Lung (tissue), 12 donors: ENCODE data around the gene ATP5ME. TPM values are rescaled to one million over a fixed set of nuclear protein-coding genes. Genes with fewer than 3 reads are reported as not detected.

Experiments
- ATAC-seq: fragments of 200-7000 bp; cut with Tn5 transposase; one replicate; pipeline ENCODE4 v1.9.1; 2020; ENCODE audit warnings: moderate number of reproducible peaks; ENCODE audit not compliant: insufficient read depth, low FRiP score
- DNase-seq, 3 donors: peaks; one replicate each; pipeline ENCODE4 v3.0.0-alpha.2; 2013 to 2017
- H3K27ac ChIP-seq, 2 donors: one replicate each; pipeline ENCODE4 v1.5.1; 2013; ENCODE audit warnings: mild to moderate bottlenecking in 2 of 2, moderate library complexity in 2 of 2, control low read depth in 1 of 2, inconsistent platforms in 1 of 2, low read depth in 1 of 2, low read length in 1 of 2
- H3K27me3 ChIP-seq, 3 donors: one replicate each; pipeline ENCODE4 v1.5.1; 2013; ENCODE audit warnings: low read length in 2 of 3; ENCODE audit not compliant: control insufficient read depth in 3 of 3, insufficient read depth in 3 of 3
- H3K36me3 ChIP-seq, 4 donors: one replicate each; pipeline ENCODE4 v1.5.1; 2013; ENCODE audit warnings: low read length in 4 of 4, mild to moderate bottlenecking in 1 of 4, moderate library complexity in 1 of 4; ENCODE audit not compliant: control insufficient read depth in 4 of 4, insufficient read depth in 4 of 4
- H3K4me1 ChIP-seq, 5 donors: one replicate each; pipeline ENCODE4 v1.5.1; 2013; ENCODE audit warnings: low read length in 5 of 5, mild to moderate bottlenecking in 2 of 5, moderate library complexity in 1 of 5; ENCODE audit not compliant: control insufficient read depth in 5 of 5, insufficient read depth in 5 of 5
- H3K4me3 ChIP-seq: one replicate; pipeline ENCODE4 v1.5.1; 2013; ENCODE audit warnings: mild to moderate bottlenecking, control low read depth, moderate library complexity
- H3K9ac ChIP-seq, 2 donors: one replicate each; pipeline ENCODE4 v1.5.1; 2013; ENCODE audit warnings: low read length in 2 of 2, control low read depth in 1 of 2; ENCODE audit not compliant: insufficient read depth in 1 of 2
- H3K9me3 ChIP-seq, 4 donors: one replicate each; pipeline ENCODE4 v1.5.1; 2013; ENCODE audit warnings: low read length in 3 of 4, mild to moderate bottlenecking in 1 of 4, moderate library complexity in 1 of 4; ENCODE audit not compliant: control insufficient read depth in 4 of 4, insufficient read depth in 3 of 4
- WGBS, 2 donors: extraction: QIAGEN DNeasy Blood & Tissue Kit; methylation state at CpG; one replicate each; pipeline ENCODE4 v1.1.7; 2013; 5-methylcytosine and 5-hydroxymethylcytosine counted together
- polyA plus RNA-seq, 2 donors: library from polyadenylated mRNA; stranded (reverse); fragments of 200-250 nt; gene quantifications; one replicate each; pipeline ENCODE4 v1.2.1, GENCODE V29; 2013
- total RNA-seq, 2 donors: library from RNA; depleted of rRNA in 1 of 2; stranded (reverse); fragments of >200 nt in 1 of 2; gene quantifications; one replicate each; pipeline ENCODE4 v1.2.1, GENCODE V29; 2014 to 2021
- TF ChIP-seq, protein P1 (sequence below): IDR thresholded peaks from 2 replicates; pipeline ENCODE4 v1.5.1; 2012; ENCODE audit warnings: mild to moderate bottlenecking; ENCODE audit errors: control extremely low read depth, extremely low read depth
- donor health status: control.
- donor health status: control.
- donor health status: Bipolar disorder and iron deficiency.
- donor health status: healthy.
- donor health status: DM: yes; HTN: yes; CAD: no.

ATP5ME gene
- total and polyA plus RNA-seq, 4 donors = 161 to 997 (median 262) TPM

DNA sequence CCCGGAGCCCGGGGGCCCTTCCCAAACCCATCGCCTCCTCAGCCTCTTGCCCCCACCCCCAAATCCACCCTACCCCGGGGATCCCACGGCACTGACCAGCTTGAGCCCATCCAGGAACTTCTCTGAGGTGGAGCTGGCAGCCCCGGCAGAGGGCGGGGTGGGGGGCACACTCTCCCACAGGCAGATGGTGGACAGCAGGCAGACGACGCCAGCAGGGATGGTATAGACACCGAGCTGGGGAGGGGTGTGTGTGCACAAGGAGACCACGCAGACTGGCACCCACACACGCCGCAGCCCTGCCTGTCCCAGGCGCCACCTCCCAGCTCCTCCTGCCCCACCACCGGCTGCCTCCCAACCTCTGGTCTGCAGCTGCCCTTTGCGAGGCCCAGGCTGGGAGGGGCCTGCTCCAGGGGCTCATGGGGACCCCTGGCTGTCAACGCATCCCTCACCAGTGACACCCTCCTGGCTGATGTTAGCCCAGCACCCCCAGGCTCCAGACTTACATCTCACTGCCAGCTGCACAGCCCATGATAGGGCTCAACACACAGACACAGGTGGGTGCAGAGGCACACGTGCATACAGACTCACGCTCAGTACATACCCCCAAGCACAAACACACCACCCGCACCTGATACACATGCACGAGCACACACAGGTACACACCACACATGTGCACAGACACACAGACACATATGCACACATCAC, 10.7 kb upstream of the ATP5ME start:
- Histone ChIP-seq H3K27ac (no peak overlapping the region), H3K4me3 (no peak overlapping the region), H3K9ac (no peak overlapping the region), H3K4me1 (peaks cover 0 to 38% (median 25%) of the 10 kb centered on the region in 5 donors), H3K9me3 (no peaks in the 10 kb centered on the region), H3K36me3 (peaks cover 0 to 5% (median 0%) of the 10 kb centered on the region in 4 donors), H3K27me3 (no peaks in the 10 kb centered on the region)
- TF ChIP-seq, protein P1, sequence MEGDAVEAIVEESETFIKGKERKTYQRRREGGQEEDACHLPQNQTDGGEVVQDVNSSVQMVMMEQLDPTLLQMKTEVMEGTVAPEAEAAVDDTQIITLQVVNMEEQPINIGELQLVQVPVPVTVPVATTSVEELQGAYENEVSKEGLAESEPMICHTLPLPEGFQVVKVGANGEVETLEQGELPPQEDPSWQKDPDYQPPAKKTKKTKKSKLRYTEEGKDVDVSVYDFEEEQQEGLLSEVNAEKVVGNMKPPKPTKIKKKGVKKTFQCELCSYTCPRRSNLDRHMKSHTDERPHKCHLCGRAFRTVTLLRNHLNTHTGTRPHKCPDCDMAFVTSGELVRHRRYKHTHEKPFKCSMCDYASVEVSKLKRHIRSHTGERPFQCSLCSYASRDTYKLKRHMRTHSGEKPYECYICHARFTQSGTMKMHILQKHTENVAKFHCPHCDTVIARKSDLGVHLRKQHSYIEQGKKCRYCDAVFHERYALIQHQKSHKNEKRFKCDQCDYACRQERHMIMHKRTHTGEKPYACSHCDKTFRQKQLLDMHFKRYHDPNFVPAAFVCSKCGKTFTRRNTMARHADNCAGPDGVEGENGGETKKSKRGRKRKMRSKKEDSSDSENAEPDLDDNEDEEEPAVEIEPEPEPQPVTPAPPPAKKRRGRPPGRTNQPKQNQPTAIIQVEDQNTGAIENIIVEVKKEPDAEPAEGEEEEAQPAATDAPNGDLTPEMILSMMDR = no peak
- ATAC-seq (no peak), DNase-seq (no peak)
- WGBS, 2 donors = 85 to 86% methylated on average over 21 of the region's 21 CpGs

DNA sequence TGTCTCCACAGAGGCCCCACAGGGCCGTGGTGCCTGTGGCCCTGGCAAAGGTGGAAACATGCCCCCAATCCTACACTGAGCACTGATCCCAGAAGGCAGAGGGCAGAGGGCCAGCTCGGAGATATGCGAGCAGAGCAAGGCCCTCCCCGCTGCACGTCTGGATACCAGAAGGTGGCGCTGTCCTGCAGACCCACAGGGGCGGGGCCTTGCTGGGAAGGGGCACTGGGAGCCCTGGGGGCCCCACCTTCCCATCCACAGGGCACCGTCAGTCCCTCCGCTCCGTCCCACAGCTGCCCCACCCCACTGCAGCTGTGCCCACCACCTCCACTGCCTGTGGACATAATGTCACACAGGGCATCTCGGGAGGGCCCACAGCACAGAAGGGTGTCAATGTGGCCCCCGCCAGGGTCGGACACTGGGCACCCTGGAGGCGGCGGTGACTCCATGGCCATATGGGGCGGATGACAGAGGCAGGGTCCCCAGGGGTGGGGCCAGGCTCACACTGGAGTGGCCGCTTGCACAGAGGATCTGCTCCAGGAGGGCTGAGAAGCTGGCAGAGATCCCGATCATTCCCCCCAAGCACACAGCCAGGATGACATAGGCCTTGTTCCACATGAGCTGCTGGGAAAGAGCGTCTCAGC, 10.0 kb upstream of the ATP5ME start:
- ATAC-seq (no peak), DNase-seq (peak; percentile 54 to 75 (median 69))
- H3K9me3 ChIP-seq = no peaks in the 10 kb centered on the region
- no peak overlapping the region for H3K9ac ChIP-seq
- no peaks in the 10 kb centered on the region for H3K27me3 ChIP-seq
- peaks cover 0 to 33% (median 18%) of the 10 kb centered on the region in 5 donors for H3K4me1 ChIP-seq
- 54 to 56% methylated on average over 17 to 19 of the region's 19 CpGs for WGBS, 2 donors
- peaks cover 0 to 5% (median 0%) of the 10 kb centered on the region in 4 donors for H3K36me3 ChIP-seq
- TF ChIP-seq, protein P1 = peak; percentile 13
- no peak overlapping the region for H3K4me3 ChIP-seq
- H3K27ac ChIP-seq = no peak overlapping the region

GRCh38 chr4:683247-683897, 9.3 kb upstream of the ATP5ME start:
- 72 to 79% methylated on average over 24 to 25 of the region's 25 CpGs for WGBS, 2 donors
- Histone ChIP-seq H3K9ac (no peak overlapping the region), H3K27me3 (no peaks in the 10 kb centered on the region), H3K36me3 (peaks cover 0 to 5% (median 0%) of the 10 kb centered on the region in 4 donors), H3K4me3 (no peak overlapping the region), H3K9me3 (no peaks in the 10 kb centered on the region), H3K27ac (no peak overlapping the region), H3K4me1 (peaks cover 0 to 30% (median 13%) of the 10 kb centered on the region in 5 donors)
- ATAC-seq (no peak), DNase-seq (no peak)
- TF ChIP-seq, protein P1 = no peak
